ENCODE data around the gene INPP4B.
A peak's percentile ranks its signal among the peaks of the same experiment; 100 is the strongest.
"Not testable (repeated sequence)": the region's sequence is repeated elsewhere in the genome, so short reads cannot be mapped to it uniquely, and the experiment has no call there.

The INPP4B gene

GRCh38 chr4:142663828-142664227 lies 182.3 kb downstream of the INPP4B start:
- no peak for DNase-seq

- no peak for DNase-seq
Measured at GRCh38 chr4:142660728-142661127, 185.4 kb downstream of the INPP4B start.

GRCh38 chr4:142656178-142656577 lies 189.9 kb downstream of the INPP4B start:
- peak in 1 of 2 donors; percentile 28 for DNase-seq

GRCh38 chr4:142648378-142648777 lies 197.7 kb downstream of the INPP4B start:
- DNase-seq: no peak

GRCh38 chr4:142645475-142646108 lies 200.5 kb downstream of the INPP4B start:
- DNase-seq: peak in 1 of 2 donors; percentile 2

- not testable (repeated sequence) for DNase-seq
Measured at GRCh38 chr4:142644628-142645027, 201.5 kb downstream of the INPP4B start.

GRCh38 chr4:142637614-142638013 lies 208.5 kb downstream of the INPP4B start:
- DNase-seq: no peak

- DNase-seq: no peak
Measured at GRCh38 chr4:142631836-142632235, 214.3 kb downstream of the INPP4B start.

GRCh38 chr4:142615324-142615665 lies 230.8 kb downstream of the INPP4B start:
- no peak for DNase-seq

GRCh38 chr4:142614621-142615323 lies 231.3 kb downstream of the INPP4B start:
- no peak for DNase-seq

GRCh38 chr4:142607976-142608375 lies 238.1 kb downstream of the INPP4B start:
- no peak for DNase-seq

GRCh38 chr4:142600952-142601351 lies 245.1 kb downstream of the INPP4B start:
- no peak for DNase-seq

- no peak for DNase-seq
Measured at GRCh38 chr4:142598132-142598531, 248.0 kb downstream of the INPP4B start.

- no peak for DNase-seq
Measured at GRCh38 chr4:142596595-142596994, 249.5 kb downstream of the INPP4B start.

GRCh38 chr4:142596121-142596520 lies 250.0 kb downstream of the INPP4B start:
- DNase-seq: no peak

GRCh38 chr4:142595222-142595871 lies 250.8 kb downstream of the INPP4B start:
- no peak for DNase-seq

- DNase-seq: no peak
Measured at GRCh38 chr4:142585411-142585810, 260.7 kb downstream of the INPP4B start.

- DNase-seq: no peak
Measured at GRCh38 chr4:142583708-142584107, 262.4 kb downstream of the INPP4B start.

- no peak for DNase-seq
Measured at GRCh38 chr4:142582340-142582739, 263.8 kb downstream of the INPP4B start.

- no peak for DNase-seq
Measured at GRCh38 chr4:142581881-142582280, 264.2 kb downstream of the INPP4B start.

GRCh38 chr4:142579443-142579842 lies 266.7 kb downstream of the INPP4B start:
- DNase-seq: no peak

- peak in 1 of 2 donors; percentile 15 for DNase-seq
Measured at GRCh38 chr4:142574306-142574705, 271.8 kb downstream of the INPP4B start.

GRCh38 chr4:142572071-142572470 lies 274.0 kb downstream of the INPP4B start:
- no peak for DNase-seq
